ENCODE results near the gene IFNGR2. TPM values are rescaled to one million over a fixed set of nuclear protein-coding genes. Genes with fewer than 3 reads are reported as not detected.

Gene IFNGR2
- total and polyA plus RNA-seq, 2 experiments from 2014 or later = 21.9 to 29.4 TPM

GRCh38 chr21:33396951-33397350, 6.3 kb upstream of the IFNGR2 start:
- no peak for ATAC-seq
- H3K27me3 Mint-ChIP-seq (ENCODE audit: insufficient read depth, low read depth, poor library complexity) = peaks cover 5% of the 10 kb centered on the region
- no peak for DNase-seq (ENCODE audit: low spot score)
- peaks cover under 1% of the 10 kb centered on the region; the same call in 1 of the 2 replicates for H3K27me3 ChIP-seq (ENCODE audit: insufficient read depth)
- no peak overlapping the region for H3K27ac Mint-ChIP-seq
- H3K4me3 ChIP-seq = no peak overlapping the region
- peaks cover 4% of the 10 kb centered on the region for H3K4me1 Mint-ChIP-seq
- H3K36me3 Mint-ChIP-seq (ENCODE audit: low read depth) = no peaks in the 10 kb centered on the region
- no peaks in the 10 kb centered on the region for H3K36me3 ChIP-seq (ENCODE audit: insufficient read depth)
- H4K20me1 ChIP-seq (replicated peaks; ENCODE audit: insufficient read depth) = no peaks in the 10 kb centered on the region
- no peaks in the 10 kb centered on the region for H3K79me2 ChIP-seq (replicated peaks; ENCODE audit: insufficient read depth)
- no peak overlapping the region for H3K4me3 Mint-ChIP-seq
- peak overlapping the region; percentile 47; the same call in 1 of the 2 replicates for H2AFZ ChIP-seq
- TF ChIP-seq ZNF462 (CRISPR knock-in tag; IDR thresholded peaks at IDR 0.05) (no peak), EZH2 (IDR thresholded peaks at IDR 0.05; ENCODE audit: low read depth, unreplicated experiment) (no peak), STAT1 (IDR thresholded peaks at IDR 0.05; ENCODE audit: unreplicated experiment) (no peak), REST (IDR thresholded peaks at IDR 0.05; ENCODE audit: unreplicated experiment) (no peak), POLR2AphosphoS5 (IDR thresholded peaks at IDR 0.05; ENCODE audit: low read depth) (no peak), NANOG (IDR thresholded peaks at IDR 0.05; ENCODE audit: borderline replicate concordance) (no peak), EZH2phosphoT487 (IDR thresholded peaks at IDR 0.05; ENCODE audit: unreplicated experiment) (no peak), ZNF114 (CRISPR knock-in tag; IDR thresholded peaks at IDR 0.05) (no peak)
- H3K4me1 ChIP-seq (ENCODE audit: insufficient read depth) = no peaks in the 10 kb centered on the region; the same call in 1 of the 2 replicates
- no peak overlapping the region for H3K27ac ChIP-seq (ENCODE audit: low read depth)
- H3F3A ChIP-seq (replicated peaks; ENCODE audit: low read depth) = peaks cover under 1% of the 10 kb centered on the region; the same call in 1 of the 2 replicates
- no peaks in the 10 kb centered on the region for H3K9me3 Mint-ChIP-seq
- H3K9me2 ChIP-seq (ENCODE audit: insufficient read depth) = no peaks in the 10 kb centered on the region
- H3K4me2 ChIP-seq = no peak overlapping the region
